Endothelial cell of umbilical vein (primary cell): ENCODE measurements around the gene GRAMD4. TPM values are rescaled to one million over a fixed set of nuclear protein-coding genes. Genes with fewer than 3 reads are reported as not detected.
"Not testable (repeated sequence)": the region's sequence is repeated elsewhere in the genome, so short reads cannot be mapped to it uniquely, and the experiment has no call there.

Experiments
- BruUV-seq: library from RNA; stranded (reverse); fragments of 400-500 nt; replicated peaks from 2 replicates; lab custom pipeline; 2021; lab: Mats Ljungman, UMichigan
- CTCF ChIA-PET: fragments of 300-600, 350-600 bp; sonication (Branson Sonifier 250); formaldehyde crosslinking; loops from one replicate; lab custom pipeline; 2021; ENCODE audit warnings: antibody characterized with exemption, inconsistent platforms; lab: Charles Lee
- POLR2A ChIA-PET: fragments of 300-600, 350-600 bp; sonication (Branson Sonifier 250); formaldehyde crosslinking; loops from one replicate; lab custom pipeline; 2021; ENCODE audit warnings: antibody characterized with exemption, inconsistent platforms; lab: Charles Lee
- DNase-seq: peaks from one replicate; pipeline ENCODE4 v3.0.0-alpha.2; 2011; ENCODE audit warnings: low read depth, low spot score
- FAIRE-seq: peaks from 2 replicates; lab custom pipeline; 2011; peaks lifted over from hg19 to GRCh38; lab: Jason Lieb, UNC
- H2AFZ ChIP-seq: 2 replicates; pipeline ENCODE4 v1.6.0; 2012; ENCODE audit warnings: low read depth, low read length, control low read depth, inconsistent platforms
- H3K27ac ChIP-seq: 2 replicates; pipeline ENCODE4 v1.5.1; 2011; ENCODE audit warnings: low read depth, mild to moderate bottlenecking, control low read depth, low read length, moderate library complexity; ENCODE audit not compliant: insufficient read depth
- H3K27me3 ChIP-seq, 2 experiments: 2 replicates each; pipeline versions ENCODE4 v1.6.0 to v1.6.1; 2011; ENCODE audit warnings: low read length in 2 of 2, mixed read lengths in 1 of 2; ENCODE audit not compliant: control insufficient read depth in 2 of 2, insufficient read depth in 2 of 2
- H3K36me3 ChIP-seq, 2 experiments: 2 replicates in 1 of 2; 3 replicates in 1 of 2; pipeline ENCODE4 v1.5.1; 2011; ENCODE audit warnings: low read length in 2 of 2, mild to moderate bottlenecking in 1 of 2, moderate library complexity in 1 of 2; ENCODE audit not compliant: control insufficient read depth in 2 of 2, insufficient read depth in 2 of 2; ENCODE audit errors: extremely low read depth in 1 of 2
- H3K4me1 ChIP-seq: 3 replicates; pipeline ENCODE4 v1.5.1; 2011; ENCODE audit warnings: mild to moderate bottlenecking, low read length; ENCODE audit not compliant: control insufficient read depth, insufficient read depth; ENCODE audit errors: extremely low read depth
- H3K4me2 ChIP-seq: 2 replicates; pipeline ENCODE4 v1.6.1; 2011; ENCODE audit warnings: low read length, control low read depth, mixed read lengths; ENCODE audit not compliant: insufficient read depth
- H3K4me3 ChIP-seq, 3 experiments: fragments of 200-600 bp in 1 of 3; sonication (generic), shearing (Covaris generic) in 1 of 3; replicated peaks in 1 of 3; 2 replicates each; pipeline ENCODE4 v1.5.1; 2011 to 2016; ENCODE audit warnings: control low read depth in 3 of 3, low read length in 3 of 3, mild to moderate bottlenecking in 2 of 3, inconsistent platforms in 1 of 3, low read depth in 1 of 3, moderate library complexity in 1 of 3; ENCODE audit not compliant: insufficient read depth in 1 of 3
- H3K79me2 ChIP-seq: 2 replicates; pipeline ENCODE4 v1.6.0; 2012; ENCODE audit warnings: low read length, inconsistent platforms; ENCODE audit not compliant: control insufficient read depth, insufficient read depth
- H3K9ac ChIP-seq: replicated peaks from 2 replicates; pipeline ENCODE3; 2011; ENCODE audit warnings: low read length, control low read depth; ENCODE audit not compliant: insufficient read depth; ENCODE audit errors: extremely low read depth
- H3K9me1 ChIP-seq: replicated peaks from 3 replicates; pipeline ENCODE4 v1.6.0; 2011; ENCODE audit warnings: mild to moderate bottlenecking, low read length; ENCODE audit not compliant: control insufficient read depth, insufficient read depth; ENCODE audit errors: extremely low read depth
- H3K9me3 ChIP-seq: replicated peaks from 2 replicates; pipeline ENCODE4 v1.5.1; 2012; ENCODE audit warnings: low read length, inconsistent platforms; ENCODE audit not compliant: control insufficient read depth, insufficient read depth
- H4K20me1 ChIP-seq: replicated peaks from 2 replicates; pipeline ENCODE3; 2011; ENCODE audit warnings: mild to moderate bottlenecking, low read length; ENCODE audit not compliant: control insufficient read depth, insufficient read depth; ENCODE audit errors: extremely low read depth
- EZH2 ChIP-seq: IDR thresholded peaks from 2 replicates; pipeline ENCODE4 v1.6.1; 2012; ENCODE audit warnings: borderline replicate concordance, low read depth, mild to moderate bottlenecking, moderate library complexity, low read length, inconsistent platforms; ENCODE audit not compliant: severe bottlenecking
- FOS ChIP-seq: IDR thresholded peaks from 2 replicates; pipeline ENCODE4 v1.6.1; 2011; ENCODE audit warnings: mild to moderate bottlenecking, low read length, moderate library complexity, borderline replicate concordance; ENCODE audit not compliant: insufficient read depth
- GATA2 ChIP-seq: IDR thresholded peaks from 2 replicates; pipeline ENCODE4 v1.7.0; 2011; ENCODE audit warnings: low read depth, mild to moderate bottlenecking, moderate library complexity, mixed read lengths, low read length; ENCODE audit not compliant: insufficient read length, insufficient read depth
- JUN ChIP-seq: IDR thresholded peaks from 2 replicates; pipeline ENCODE4 v1.6.1; 2011; ENCODE audit warnings: borderline replicate concordance, low read depth; ENCODE audit not compliant: insufficient read length, insufficient read depth
- MYC ChIP-seq: IDR thresholded peaks from one replicate; pipeline ENCODE4 v1.6.1; 2011; ENCODE audit warnings: mild to moderate bottlenecking, low read depth, low read length
- POLR2A ChIP-seq: IDR thresholded peaks from 2 replicates; pipeline ENCODE4 v1.6.1; 2012; ENCODE audit warnings: low read depth, mild to moderate bottlenecking, control low read depth, low read length
- POLR2AphosphoS5 ChIP-seq: IDR thresholded peaks from 2 replicates; pipeline ENCODE4 v1.6.1; 2012; ENCODE audit warnings: low read depth, mild to moderate bottlenecking, control low read depth, low read length, moderate library complexity; ENCODE audit not compliant: insufficient read depth
- dilution Hi-C: fragments of 300-500 bp; cut with MboI; formaldehyde crosslinking; loops from one replicate; pipeline ENCODE4 v1.15.0; 2019; ENCODE audit warnings: low sequenced_read_pairs; ENCODE audit not compliant: extremely low pct_ligation_motif_present
- intact Hi-C: fragments of 100-400 bp; cut with micrococcal nuclease; formaldehyde crosslinking; loops from one replicate; pipeline ENCODE4 v1.10.0; 2022
- polyA plus RNA-seq, 4 experiments: library from polyadenylated mRNA; depleted of rRNA in 3 of 4; stranded (reverse) in 3 of 4; unstranded in 1 of 4; fragments of >200 nt; gene quantifications; 2 replicates each; pipeline versions ENCODE4 v1.2.1 to v1.2.3, GENCODE V29; 2011 to 2012; ENCODE audit warnings: missing spikeins in 1 of 4
- total RNA-seq: library from RNA; stranded (reverse); gene quantifications from 2 replicates; pipeline ENCODE4 v1.2.3, GENCODE V29; 2021
- TF ChIP-seq, protein P1 (sequence below), 2 donors: IDR thresholded peaks; 1 replicate in 1 of 2; 2 replicates in 1 of 2; pipeline ENCODE4 v1.5.1; 2011; ENCODE audit warnings: low read length in 2 of 2, mild to moderate bottlenecking in 2 of 2, moderate library complexity in 2 of 2, control low read depth in 1 of 2, inconsistent platforms in 1 of 2, low read depth in 1 of 2; ENCODE audit not compliant: insufficient read depth in 1 of 2; ENCODE audit errors: extremely low read depth in 1 of 2
- TF ChIP-seq, protein P2 (sequence below): IDR thresholded peaks from 2 replicates; pipeline ENCODE4 v1.6.1; 2011; ENCODE audit not compliant: insufficient read depth, insufficient read length

The GRAMD4 gene
- total and polyA plus RNA-seq, 2 donors (not counting 3 experiments of a cell fraction or from before 2014, with no cell fraction given), result 5.9 to 14.8 TPM

DNA sequence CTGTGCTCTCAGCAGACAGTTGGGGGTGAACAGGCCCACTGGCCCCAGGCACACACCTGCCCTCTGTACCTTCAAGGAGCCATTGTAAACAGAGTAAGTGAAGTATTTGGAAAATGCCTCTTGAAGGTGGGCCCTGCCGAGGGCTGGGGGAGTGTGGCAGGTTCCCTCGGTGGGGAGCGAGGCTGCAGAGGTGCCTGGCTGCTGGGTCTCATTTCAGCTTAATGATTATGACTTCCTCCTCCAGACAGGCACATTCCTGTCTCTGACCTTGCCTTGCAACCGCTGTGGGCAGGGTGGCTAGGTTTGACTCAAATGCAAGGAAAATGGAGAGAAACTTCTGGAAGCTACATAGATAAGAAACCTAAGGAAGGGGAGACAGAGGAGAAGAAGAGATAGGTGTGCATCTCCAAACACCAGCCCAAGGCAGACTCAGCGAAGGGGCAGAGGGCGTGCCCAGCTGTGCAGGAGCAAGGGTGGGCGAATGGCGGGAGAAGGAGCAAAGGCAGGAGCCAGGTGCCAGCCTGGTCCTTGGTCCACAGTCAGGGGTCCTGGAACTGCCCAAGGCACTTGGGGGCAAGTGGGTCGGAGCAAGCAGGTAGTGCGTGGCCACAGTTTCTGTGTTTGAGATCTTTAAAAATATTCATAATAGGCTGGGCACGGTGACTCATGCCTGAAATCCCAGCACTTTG is 14.0 kb downstream of the GRAMD4 start:
- no peaks in the 10 kb centered on the region for H3K4me1 ChIP-seq
- intact Hi-C loops (no loop called here), dilution Hi-C loops (no loop called here)
- no peaks in the 10 kb centered on the region for H3K9me3 ChIP-seq
- no peak overlapping the region for H2AFZ ChIP-seq
- TF ChIP-seq POLR2A, result no peak
- TF ChIP-seq FOS, result no peak
- no peak for TF ChIP-seq EZH2
- TF ChIP-seq MYC, result no peak
- TF ChIP-seq JUN, result no peak
- TF ChIP-seq, protein P1, sequence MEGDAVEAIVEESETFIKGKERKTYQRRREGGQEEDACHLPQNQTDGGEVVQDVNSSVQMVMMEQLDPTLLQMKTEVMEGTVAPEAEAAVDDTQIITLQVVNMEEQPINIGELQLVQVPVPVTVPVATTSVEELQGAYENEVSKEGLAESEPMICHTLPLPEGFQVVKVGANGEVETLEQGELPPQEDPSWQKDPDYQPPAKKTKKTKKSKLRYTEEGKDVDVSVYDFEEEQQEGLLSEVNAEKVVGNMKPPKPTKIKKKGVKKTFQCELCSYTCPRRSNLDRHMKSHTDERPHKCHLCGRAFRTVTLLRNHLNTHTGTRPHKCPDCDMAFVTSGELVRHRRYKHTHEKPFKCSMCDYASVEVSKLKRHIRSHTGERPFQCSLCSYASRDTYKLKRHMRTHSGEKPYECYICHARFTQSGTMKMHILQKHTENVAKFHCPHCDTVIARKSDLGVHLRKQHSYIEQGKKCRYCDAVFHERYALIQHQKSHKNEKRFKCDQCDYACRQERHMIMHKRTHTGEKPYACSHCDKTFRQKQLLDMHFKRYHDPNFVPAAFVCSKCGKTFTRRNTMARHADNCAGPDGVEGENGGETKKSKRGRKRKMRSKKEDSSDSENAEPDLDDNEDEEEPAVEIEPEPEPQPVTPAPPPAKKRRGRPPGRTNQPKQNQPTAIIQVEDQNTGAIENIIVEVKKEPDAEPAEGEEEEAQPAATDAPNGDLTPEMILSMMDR (IDR thresholded peaks at IDR 0.05; ENCODE audit: extremely low read depth in 1 of 2, insufficient read depth in 1 of 2, low read depth in 1 of 2, low read length in 2 of 2), result no peak
- TF ChIP-seq POLR2AphosphoS5, result no peak
- TF ChIP-seq, protein P2, sequence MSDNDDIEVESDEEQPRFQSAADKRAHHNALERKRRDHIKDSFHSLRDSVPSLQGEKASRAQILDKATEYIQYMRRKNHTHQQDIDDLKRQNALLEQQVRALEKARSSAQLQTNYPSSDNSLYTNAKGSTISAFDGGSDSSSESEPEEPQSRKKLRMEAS, result no peak
- no peak for TF ChIP-seq GATA2
- no peaks in the 10 kb centered on the region for H4K20me1 ChIP-seq
- FAIRE-seq (no peak), DNase-seq (no peak)
- no peaks in the 10 kb centered on the region for H3K27me3 ChIP-seq
- H3K4me3 ChIP-seq, result no peak overlapping the region
- no peak overlapping the region for H3K4me2 ChIP-seq
- no peak overlapping the region for H3K9ac ChIP-seq
- ChIA-PET CTCF (no interaction called here), POLR2A (no interaction called here)
- no peak overlapping the region for H3K27ac ChIP-seq
- no peaks in the 10 kb centered on the region for H3K79me2 ChIP-seq
- H3K36me3 ChIP-seq, result no peaks in the 10 kb centered on the region
- H3K9me1 ChIP-seq, result no peaks in the 10 kb centered on the region
- BruUV-seq, result no TSS peak

DNA sequence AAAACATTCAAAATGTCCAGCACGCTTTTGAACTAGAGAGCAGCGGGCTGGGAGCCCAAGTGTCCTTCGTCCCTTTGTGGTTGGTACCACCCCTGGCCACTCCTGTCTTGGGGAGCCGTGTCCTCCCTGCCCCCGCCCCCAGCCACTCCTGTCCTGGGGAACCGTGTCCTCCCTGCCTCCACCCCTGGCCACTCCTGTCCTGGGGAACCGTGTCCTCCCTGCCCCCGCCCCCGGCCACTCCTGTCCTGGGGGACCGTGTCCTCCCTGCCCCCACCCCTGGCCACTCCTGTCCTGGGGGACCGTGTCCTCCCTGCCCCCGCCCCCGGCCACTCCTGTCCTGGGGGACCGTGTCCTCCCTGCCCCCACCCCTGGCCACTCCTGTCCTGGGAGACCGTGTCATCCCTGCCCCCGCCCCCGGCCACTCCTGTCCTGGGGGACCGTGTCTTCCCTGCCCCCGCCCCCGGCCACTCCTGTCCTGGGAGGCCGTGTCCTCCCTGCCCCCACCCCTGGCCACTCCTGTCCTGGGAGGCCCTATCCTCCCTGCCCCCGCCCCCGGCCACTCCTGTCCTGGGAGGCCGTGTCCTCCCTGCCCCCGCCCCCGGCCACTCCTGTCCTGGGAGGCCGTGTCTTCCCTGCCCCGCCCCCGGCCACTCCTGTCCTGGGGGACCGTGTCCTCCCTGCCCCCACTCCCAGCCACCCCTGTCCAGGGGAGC is 14.9 kb downstream of the GRAMD4 start:
- H3K4me3 ChIP-seq, H4K20me1 ChIP-seq, H3K9ac ChIP-seq, FAIRE-seq, H3K27me3 ChIP-seq, H3K9me1 ChIP-seq, POLR2A ChIA-PET, intact Hi-C loops, H3K4me1 ChIP-seq, H3K4me2 ChIP-seq, H3K36me3 ChIP-seq, DNase-seq, H3K79me2 ChIP-seq, dilution Hi-C loops, BruUV-seq, H3K27ac ChIP-seq, H2AFZ ChIP-seq, CTCF ChIA-PET, H3K9me3 ChIP-seq: not testable (repeated sequence)
